ENCODE results near the gene ARHGAP24. TPM values are rescaled to one million over a fixed set of nuclear protein-coding genes. Genes with fewer than 3 reads are reported as not detected.

ARHGAP24 gene
- total RNA-seq, 1 experiment from 2014 or later = 17.4 TPM

DNA sequence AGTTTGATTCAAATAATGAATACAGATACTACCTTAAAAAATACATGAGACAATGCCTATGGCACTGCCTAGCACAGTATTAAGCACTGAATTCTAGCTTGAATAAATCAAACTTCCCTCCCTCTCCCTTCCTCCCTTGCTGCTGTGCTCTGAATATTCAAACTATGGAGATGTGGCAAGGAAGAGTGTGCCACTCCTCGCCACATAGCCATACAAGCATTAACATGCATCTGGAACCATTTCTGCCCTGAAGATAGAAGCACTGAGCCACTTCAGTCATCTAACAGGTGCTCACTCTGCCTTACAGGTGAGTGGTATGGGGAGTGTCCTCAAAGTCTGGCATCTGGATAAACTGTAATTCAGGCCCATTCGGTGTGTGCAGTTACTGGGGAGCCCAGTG, 276.9 kb downstream of the ARHGAP24 start:
- DNase-seq (ENCODE audit: low read depth, low spot score) (no peak), ATAC-seq (no peak)
- H3K36me3 ChIP-seq (ENCODE audit: control insufficient read depth, insufficient read depth, low read length) = no peaks in the 10 kb centered on the region
- ChIA-PET CTCF (no interaction called here), POLR2A (no interaction called here)
- H3K9me3 ChIP-seq (ENCODE audit: control insufficient read depth, insufficient read depth, low read depth, low read length) = no peaks in the 10 kb centered on the region
- in situ Hi-C loops (cut with HindIII; ENCODE audit: low pct_unique_long_range_greater_than_20kb, low sequenced_read_pairs) (no loop called here), intact Hi-C loops (cut with micrococcal nuclease; ENCODE audit: unreplicated experiment) (no loop called here)
- TF ChIP-seq, protein P1, sequence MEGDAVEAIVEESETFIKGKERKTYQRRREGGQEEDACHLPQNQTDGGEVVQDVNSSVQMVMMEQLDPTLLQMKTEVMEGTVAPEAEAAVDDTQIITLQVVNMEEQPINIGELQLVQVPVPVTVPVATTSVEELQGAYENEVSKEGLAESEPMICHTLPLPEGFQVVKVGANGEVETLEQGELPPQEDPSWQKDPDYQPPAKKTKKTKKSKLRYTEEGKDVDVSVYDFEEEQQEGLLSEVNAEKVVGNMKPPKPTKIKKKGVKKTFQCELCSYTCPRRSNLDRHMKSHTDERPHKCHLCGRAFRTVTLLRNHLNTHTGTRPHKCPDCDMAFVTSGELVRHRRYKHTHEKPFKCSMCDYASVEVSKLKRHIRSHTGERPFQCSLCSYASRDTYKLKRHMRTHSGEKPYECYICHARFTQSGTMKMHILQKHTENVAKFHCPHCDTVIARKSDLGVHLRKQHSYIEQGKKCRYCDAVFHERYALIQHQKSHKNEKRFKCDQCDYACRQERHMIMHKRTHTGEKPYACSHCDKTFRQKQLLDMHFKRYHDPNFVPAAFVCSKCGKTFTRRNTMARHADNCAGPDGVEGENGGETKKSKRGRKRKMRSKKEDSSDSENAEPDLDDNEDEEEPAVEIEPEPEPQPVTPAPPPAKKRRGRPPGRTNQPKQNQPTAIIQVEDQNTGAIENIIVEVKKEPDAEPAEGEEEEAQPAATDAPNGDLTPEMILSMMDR (IDR thresholded peaks at IDR 0.05) = no peak
- TF ChIP-seq SIN3A (IDR thresholded peaks at IDR 0.05; ENCODE audit: borderline replicate concordance, insufficient read depth, low read depth, low read length) = no peak
- TF ChIP-seq, protein P2, sequence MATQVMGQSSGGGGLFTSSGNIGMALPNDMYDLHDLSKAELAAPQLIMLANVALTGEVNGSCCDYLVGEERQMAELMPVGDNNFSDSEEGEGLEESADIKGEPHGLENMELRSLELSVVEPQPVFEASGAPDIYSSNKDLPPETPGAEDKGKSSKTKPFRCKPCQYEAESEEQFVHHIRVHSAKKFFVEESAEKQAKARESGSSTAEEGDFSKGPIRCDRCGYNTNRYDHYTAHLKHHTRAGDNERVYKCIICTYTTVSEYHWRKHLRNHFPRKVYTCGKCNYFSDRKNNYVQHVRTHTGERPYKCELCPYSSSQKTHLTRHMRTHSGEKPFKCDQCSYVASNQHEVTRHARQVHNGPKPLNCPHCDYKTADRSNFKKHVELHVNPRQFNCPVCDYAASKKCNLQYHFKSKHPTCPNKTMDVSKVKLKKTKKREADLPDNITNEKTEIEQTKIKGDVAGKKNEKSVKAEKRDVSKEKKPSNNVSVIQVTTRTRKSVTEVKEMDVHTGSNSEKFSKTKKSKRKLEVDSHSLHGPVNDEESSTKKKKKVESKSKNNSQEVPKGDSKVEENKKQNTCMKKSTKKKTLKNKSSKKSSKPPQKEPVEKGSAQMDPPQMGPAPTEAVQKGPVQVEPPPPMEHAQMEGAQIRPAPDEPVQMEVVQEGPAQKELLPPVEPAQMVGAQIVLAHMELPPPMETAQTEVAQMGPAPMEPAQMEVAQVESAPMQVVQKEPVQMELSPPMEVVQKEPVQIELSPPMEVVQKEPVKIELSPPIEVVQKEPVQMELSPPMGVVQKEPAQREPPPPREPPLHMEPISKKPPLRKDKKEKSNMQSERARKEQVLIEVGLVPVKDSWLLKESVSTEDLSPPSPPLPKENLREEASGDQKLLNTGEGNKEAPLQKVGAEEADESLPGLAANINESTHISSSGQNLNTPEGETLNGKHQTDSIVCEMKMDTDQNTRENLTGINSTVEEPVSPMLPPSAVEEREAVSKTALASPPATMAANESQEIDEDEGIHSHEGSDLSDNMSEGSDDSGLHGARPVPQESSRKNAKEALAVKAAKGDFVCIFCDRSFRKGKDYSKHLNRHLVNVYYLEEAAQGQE (IDR thresholded peaks at IDR 0.05; ENCODE audit: insufficient read depth in 1 of 2, low read depth in 2 of 2, low read length in 1 of 2) = no peak
- no peaks in the 10 kb centered on the region for H3K27me3 ChIP-seq (ENCODE audit: control insufficient read depth, insufficient read depth, low read length)
- no peak overlapping the region for H3K4me3 ChIP-seq (ENCODE audit: low read depth in 2 of 2, low read length in 2 of 2)
- peaks cover 12% of the 10 kb centered on the region; the same call in 1 of the 2 replicates for H3K4me1 ChIP-seq (ENCODE audit: control insufficient read depth, insufficient read depth, low read length)
- H3K27ac ChIP-seq (ENCODE audit: low read length) = no peak overlapping the region
- BruUV-seq (replicated peaks) = no TSS peak

DNA sequence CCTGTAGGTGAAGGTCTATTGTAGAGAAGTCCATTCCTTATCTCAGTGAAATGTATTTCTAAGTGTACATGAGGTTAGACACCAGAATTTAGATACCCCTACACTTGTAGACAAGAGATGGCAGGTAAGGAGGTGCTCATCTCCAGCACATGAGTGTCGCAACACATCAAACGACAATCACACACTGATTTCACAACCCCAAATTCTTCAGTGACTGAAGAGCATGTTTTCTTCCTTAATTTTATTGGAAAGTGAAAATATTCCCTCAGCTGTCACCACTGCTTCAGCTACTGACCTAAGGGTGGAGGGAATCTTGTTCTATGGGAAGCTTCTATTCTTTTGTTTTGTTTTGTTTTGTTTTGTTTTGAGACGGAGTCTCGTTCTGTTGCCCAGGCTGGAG, 280.3 kb downstream of the ARHGAP24 start:
- TF ChIP-seq, protein P1 (IDR thresholded peaks at IDR 0.05) = no peak
- TF ChIP-seq TCF7L2 (IDR thresholded peaks at IDR 0.05; ENCODE audit: low read depth, low read length) (no peak), POLR2AphosphoS5 (IDR thresholded peaks at IDR 0.05; ENCODE audit: low read depth, low read length) (no peak), SIN3A (IDR thresholded peaks at IDR 0.05; ENCODE audit: borderline replicate concordance, insufficient read depth, low read depth, low read length) (no peak)
- TF ChIP-seq, protein P2 (IDR thresholded peaks at IDR 0.05; ENCODE audit: insufficient read depth in 1 of 2, low read depth in 2 of 2, low read length in 1 of 2) = no peak
- no peaks in the 10 kb centered on the region for H3K27me3 ChIP-seq (ENCODE audit: control insufficient read depth, insufficient read depth, low read length)
- H3K4me1 ChIP-seq (ENCODE audit: control insufficient read depth, insufficient read depth, low read length) = no peaks in the 10 kb centered on the region
- in situ Hi-C loops (cut with HindIII; ENCODE audit: low pct_unique_long_range_greater_than_20kb, low sequenced_read_pairs) (no loop called here), intact Hi-C loops (cut with micrococcal nuclease; ENCODE audit: unreplicated experiment) (no loop called here)
- ATAC-seq = no peak
- ChIA-PET CTCF (no interaction called here), POLR2A (no interaction called here)
- no peaks in the 10 kb centered on the region for H3K9me3 ChIP-seq (ENCODE audit: control insufficient read depth, insufficient read depth, low read depth, low read length)
- DNase-seq (ENCODE audit: low read depth, low spot score) = no peak
- BruUV-seq (replicated peaks) = no TSS peak
- H3K36me3 ChIP-seq (ENCODE audit: control insufficient read depth, insufficient read depth, low read length) = no peaks in the 10 kb centered on the region
- no peak overlapping the region for H3K27ac ChIP-seq (ENCODE audit: low read length)
- no peak overlapping the region for H3K4me3 ChIP-seq (ENCODE audit: low read depth in 2 of 2, low read length in 2 of 2)
